ENCODE measurements around the gene TMX3.

GRCh38 chr18:68707646-68708045, 7.3 kb downstream of the TMX3 start:
- no peak for TF ChIP-seq CTCF (IDR thresholded peaks at IDR 0.05; ENCODE audit: poor library complexity, severe bottlenecking)
- TF ChIP-seq MXI1 (conservative IDR thresholded peaks at IDR 0.05; ENCODE audit: poor library complexity, severe bottlenecking): no peak
- TF ChIP-seq SMC3 (conservative IDR thresholded peaks at IDR 0.05; ENCODE audit: poor library complexity): no peak
- TF ChIP-seq REST (IDR thresholded peaks at IDR 0.05; ENCODE audit: borderline replicate concordance): no peak
- TF ChIP-seq EP300 (conservative IDR thresholded peaks at IDR 0.05; ENCODE audit: poor library complexity, severe bottlenecking): no peak
- TF ChIP-seq POLR2AphosphoS5 (IDR thresholded peaks at IDR 0.05): no peak
- TF ChIP-seq EZH2 (IDR thresholded peaks at IDR 0.05; ENCODE audit: borderline replicate concordance, insufficient read depth, low read length, poor library complexity, severe bottlenecking): no peak
